ENCODE measurements around the gene TMEM88.
A peak's percentile ranks its signal among the peaks of the same experiment; 100 is the strongest.
"Not testable (repeated sequence)": the region's sequence is repeated elsewhere in the genome, so short reads cannot be mapped to it uniquely, and the experiment has no call there.

TMEM88 gene

DNA sequence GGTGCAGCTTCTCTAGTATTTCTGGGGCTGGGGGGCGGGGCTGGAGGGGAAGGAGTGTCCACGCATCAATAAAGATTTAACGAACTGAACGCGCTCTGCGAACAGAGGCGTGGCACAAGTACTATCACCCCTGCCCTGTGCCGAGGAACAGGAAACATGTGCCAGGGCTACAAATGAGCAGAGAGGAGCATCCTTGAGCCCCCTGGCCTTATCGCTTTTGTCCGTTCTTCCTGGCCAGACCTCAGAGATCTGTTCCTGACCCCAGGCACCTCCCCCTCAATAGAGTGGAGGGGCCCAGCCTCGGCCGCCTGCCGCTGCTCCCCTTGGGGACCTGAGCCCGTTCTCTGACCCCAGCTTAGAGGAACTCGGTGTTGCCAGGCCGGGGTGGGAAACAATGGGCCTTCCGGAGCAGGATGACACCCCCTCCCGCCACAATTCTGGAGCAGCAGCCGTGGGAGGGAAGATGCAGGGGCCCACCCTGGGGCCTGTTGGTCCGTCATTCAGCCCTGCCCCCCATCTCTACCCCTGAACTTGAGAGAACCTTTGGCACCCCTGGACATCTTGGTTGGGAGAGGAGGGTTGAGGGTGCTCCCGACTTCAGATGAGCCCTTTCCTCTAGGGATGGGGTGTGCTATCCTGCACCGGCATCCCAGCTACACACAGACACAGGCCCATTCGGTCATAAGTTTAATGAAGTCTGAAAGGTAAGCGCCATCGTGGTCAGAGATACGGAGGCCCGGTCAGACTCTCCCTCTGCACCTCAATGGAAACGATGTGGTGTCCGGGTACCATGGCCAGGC is 1.3 kb downstream of the TMEM88 start:
- DNase-seq = no peak

DNA sequence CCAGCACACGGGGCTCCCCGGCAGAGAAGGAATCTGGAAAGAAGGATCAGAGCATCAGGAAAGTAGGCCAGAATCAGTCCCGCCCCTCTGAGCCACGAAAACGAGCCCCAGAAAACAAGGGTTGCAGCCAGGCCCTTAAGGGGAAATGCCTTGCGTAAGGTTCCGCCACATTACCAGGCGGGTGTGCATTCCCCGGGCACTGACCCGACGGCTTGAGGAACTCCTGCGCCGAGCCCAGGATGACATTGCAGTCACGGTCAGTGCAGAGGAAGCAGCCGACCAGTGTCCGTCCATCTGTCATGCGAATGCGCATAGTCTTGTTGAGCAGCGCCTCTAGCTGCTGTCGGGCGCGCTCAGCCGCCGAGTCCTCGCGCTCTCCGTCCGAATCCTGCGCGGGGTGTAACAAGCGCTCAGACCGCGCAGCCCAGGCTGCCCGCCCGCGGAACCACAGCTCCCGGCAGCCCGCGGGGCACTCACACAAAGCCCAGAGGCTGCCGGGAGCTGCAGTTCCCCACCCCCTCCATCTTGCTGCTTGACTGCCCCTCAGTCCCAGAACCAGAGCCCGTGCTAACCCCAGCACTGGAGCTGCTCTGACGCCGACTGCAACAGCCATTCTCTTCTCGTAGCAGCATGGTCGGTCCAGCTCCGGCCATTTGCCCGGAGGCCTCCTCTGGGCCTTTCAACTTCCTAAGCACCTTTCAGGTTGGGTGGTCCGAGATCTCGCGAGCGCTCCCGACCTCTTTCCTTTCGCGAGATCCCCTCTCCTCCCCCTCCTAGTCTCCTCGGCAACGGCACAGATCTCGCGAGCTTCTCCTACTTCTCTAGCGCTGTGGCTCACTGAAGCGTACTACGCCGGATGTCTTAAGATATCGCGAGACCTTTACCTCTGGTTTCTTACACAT is 2.2 kb downstream of the TMEM88 start, which contains the start of gene NAA38:
Gene NAA38, minus strand, starts transcription at position 749 of the 902 bp plus-strand sequence. Its CDS starts 96 bp downstream, at position 653.
- peak; percentile 75 to 100 (median 97) for DNase-seq

DNA sequence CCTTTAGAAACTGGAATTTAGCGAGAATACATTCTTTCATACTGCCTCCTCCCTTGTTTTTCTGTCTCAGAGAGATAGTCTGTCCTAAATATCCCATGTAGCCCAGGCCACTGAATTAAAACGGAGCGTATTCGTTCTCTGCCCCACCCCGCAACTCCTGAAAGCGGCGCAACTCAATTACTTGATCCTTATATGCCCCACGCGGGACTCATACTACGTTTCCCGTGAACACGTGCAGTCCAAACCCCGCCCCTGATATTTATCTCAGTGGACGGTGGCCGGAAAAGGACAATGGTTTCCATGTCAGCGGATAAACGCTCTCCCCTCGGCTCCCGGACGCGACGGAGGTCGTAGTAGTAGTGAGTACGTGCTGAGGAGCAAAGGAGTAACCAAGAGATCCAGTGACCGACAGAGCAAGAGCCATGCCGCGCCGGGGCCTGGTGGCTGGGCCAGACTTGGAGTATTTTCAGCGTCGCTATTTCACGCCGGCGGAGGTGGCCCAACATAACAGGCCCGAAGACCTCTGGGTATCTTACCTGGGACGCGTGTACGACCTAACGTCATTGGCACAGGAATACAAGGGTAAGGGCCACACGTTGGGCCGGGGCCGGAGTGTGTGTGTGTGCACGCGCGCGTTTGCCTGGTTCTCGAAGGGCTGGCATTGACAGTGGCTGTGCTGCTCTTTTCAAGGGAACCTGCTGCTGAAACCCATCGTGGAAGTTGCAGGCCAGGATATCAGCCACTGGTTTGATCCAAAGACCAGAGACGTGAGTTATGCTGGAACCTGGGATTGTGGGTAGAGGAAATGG is 3.1 kb downstream of the TMEM88 start, which contains the start of gene CYB5D1:
Gene CYB5D1, plus strand, starts transcription at position 291 of the 809 bp plus-strand sequence. Its CDS starts 132 bp downstream, at position 423.
- peak in 57 of 58 donors; percentile 68 to 97 (median 90) for DNase-seq

DNA sequence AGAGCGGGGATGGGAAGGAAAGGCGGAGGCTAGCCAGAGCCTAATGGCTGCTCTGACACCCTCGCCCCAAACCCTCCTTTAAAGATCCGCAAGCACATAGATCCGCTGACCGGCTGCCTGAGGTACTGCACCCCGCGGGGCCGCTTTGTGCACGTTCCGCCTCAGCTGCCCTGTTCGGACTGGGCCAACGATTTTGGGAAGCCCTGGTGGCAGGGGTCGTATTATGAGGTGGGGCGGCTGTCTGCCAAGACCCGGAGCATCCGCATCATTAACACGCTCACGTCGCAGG is 3.6 kb downstream of the TMEM88 start:
- peak in 7 of 58 donors; percentile 34 to 65 (median 51) for DNase-seq

DNA sequence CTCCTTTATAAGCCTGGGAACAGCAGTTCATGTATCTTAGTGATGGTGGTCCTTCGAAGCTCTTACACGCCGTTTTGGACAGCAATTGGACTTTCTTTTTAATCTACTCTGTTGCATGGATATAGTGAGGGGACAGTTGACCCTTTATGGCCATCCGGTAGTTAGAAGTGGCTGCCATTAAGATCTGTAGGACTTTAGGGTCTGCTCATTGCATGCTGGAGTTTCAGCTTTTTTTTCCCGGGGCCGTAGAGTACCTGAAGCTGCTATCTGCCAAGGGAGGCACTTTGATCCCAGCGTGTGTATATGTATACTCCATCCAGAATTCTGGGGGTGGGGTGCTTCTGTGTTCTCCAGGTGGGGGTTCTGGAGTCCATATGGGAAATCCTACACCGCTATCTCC is 4.2 kb downstream of the TMEM88 start:
- DNase-seq = no peak

DNA sequence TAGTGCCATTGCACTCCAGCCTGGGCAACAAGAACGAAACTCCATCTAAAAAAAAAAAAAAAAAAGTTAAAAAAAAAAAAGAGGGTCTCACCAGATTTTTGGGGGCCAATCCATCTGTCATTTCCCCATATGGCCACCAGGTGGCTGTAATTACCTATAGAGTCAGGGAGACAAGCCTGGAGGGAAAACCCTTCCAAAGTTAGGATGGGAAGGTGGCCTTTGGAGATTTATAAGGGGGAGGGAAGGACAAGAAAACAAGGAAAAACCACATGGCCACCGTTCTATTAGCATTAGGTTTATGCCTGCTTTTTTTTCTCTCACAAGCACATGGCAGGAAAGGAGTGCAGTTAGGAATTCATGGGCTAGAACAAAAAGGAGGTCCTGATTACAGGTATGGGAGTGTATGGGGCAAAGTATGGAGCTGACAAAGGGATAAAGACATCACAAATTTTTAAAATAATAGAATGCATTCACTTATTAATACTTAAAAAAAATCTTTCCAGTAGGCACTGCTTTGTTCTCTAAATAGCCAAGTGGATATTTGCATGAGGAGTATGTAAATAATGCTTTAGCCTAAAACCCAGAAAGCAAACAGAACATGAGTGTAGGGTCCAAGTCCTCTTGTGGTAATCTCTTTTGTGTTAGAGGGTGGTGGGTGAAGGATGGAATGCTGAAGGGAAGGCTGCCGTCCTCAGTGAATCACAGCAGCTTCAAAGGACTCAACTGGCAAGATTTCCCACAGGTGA is 8.0 kb downstream of the TMEM88 start:
- peak in 8 of 58 donors; percentile 15 to 62 (median 39) for DNase-seq

DNA sequence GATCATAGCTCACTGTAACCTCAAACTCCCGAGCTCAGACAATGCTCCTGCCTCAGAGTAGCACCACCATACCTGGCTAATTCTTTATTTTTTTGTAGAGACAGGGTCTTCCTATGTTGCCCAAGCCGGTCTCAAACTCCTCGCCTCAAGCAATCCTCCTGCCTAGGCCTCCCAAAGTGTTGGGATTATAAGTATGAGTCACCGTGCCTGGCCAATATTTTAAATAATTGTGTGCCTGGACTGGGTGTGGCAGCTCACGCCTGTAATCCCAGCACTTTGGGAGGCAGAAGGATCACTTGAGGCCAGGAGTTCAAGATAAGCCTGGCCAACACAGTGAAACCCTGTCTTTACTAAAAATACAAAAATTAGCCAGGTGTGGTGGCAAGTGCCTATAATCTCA is 9.5 kb downstream of the TMEM88 start:
- DNase-seq = not testable (repeated sequence)

DNA sequence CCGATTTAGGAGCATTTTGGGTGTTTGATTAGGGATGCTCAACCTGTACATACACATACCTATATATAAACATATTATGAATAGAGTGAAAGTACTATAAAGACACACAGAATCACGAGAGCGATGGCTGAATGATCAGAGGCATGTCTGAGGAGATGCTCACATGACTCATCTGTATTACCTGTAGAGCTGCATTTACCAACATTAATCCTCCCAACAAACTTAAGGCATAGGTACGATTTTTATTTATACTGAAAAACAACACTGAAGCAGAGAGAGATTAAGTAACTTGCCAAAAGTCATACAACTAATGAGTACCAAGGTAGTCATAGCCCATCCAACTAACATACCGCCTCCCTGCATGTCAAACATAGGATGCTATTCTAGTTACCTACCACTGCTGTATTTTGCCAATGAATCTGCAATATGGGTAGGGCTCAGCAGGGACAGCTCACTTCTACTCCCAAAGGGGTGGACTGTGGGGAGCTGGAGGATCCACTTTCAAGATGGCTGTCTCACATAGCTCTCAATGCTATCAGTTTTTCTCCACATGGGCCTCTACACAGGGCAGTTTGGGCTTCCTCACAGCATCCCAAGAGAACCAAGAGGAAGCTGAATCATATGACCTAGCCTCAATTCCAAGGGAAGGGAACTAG is 10.3 kb downstream of the TMEM88 start:
- no peak for DNase-seq

DNA sequence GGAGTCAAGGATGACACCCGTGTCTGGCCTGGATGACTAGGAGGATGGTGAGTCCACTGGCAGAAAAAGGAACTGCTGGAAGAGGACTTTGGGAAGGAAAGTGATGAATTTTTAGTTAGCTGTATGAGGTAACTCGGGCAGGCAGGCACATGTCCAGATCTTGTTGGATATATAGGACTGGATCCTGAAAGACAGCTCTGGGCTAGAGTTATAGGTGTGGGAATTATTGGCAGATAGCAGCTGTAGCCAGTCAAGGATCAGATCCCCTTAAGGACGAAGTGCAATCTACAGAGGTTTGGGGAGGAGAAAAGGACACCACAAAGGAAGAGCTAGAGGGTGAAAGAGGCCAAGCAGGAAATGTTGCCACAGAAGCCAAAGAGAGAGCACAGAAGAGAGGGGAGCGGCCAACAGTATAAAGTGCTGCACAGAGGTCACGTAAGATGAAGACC is 13.0 kb downstream of the TMEM88 start:
- DNase-seq = no peak

DNA sequence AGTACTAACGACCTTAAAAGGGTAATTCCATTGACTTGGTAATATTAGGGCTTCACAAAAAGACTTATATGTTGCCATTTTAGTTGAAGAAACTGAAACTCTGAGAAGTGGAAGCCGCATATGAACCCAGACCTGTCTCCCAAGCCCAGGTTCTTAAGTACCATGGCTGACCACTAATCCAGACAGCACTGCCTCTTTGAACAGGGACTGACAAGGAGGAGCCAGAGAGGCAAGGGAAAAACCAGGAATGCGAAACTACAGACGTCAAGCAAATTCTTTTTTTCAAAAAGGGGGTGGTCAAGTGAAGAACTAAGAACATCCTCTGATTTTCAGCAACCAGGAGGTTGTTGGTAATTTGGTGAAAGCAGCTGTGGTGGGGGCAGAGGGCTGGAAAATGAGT is 18.2 kb downstream of the TMEM88 start:
- DNase-seq = no peak

DNA sequence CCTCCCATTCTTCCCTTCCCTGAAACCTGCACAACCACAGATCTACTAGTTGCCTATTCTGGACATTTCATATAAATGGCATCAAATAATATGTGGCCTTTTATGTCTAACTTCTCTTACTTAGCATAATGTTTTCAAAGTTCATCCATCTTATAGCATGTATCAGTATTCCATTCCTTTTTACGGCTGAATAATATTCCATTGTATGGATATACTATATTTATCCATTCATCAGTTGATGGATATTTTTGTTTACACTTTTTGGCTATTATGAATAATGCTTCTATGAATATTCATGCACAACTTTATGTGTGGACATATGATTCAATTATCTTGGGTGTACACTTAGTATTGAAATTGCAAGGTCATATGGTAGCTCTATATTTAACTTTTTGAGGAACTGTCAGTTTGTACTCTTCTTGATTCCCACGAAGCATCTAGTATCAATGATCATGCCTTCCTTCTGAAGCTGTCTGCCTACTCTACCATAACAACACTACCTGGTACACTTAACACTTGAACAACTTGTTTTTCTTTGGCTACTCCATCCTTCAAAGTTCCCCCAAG is 21.0 kb downstream of the TMEM88 start:
- no peak for DNase-seq

DNA sequence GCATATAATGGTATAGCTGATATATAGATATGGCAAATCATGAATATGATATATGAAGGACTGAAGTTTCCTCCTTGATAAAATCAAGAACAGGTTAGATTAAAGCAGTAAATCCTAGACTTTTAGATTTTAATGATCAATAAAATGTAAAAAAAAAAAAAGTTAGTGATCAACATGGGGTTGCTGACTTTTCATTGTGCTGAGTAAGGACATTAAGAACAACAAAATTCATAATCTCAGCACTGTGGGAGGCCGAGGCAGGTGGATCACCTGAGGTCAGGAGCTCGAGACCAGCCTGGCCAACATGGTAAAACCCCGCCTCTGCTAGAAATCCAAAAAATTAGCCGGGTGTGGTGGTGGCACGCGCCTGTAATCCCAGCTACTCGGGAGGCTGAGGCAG is 23.4 kb downstream of the TMEM88 start:
- DNase-seq = no peak

DNA sequence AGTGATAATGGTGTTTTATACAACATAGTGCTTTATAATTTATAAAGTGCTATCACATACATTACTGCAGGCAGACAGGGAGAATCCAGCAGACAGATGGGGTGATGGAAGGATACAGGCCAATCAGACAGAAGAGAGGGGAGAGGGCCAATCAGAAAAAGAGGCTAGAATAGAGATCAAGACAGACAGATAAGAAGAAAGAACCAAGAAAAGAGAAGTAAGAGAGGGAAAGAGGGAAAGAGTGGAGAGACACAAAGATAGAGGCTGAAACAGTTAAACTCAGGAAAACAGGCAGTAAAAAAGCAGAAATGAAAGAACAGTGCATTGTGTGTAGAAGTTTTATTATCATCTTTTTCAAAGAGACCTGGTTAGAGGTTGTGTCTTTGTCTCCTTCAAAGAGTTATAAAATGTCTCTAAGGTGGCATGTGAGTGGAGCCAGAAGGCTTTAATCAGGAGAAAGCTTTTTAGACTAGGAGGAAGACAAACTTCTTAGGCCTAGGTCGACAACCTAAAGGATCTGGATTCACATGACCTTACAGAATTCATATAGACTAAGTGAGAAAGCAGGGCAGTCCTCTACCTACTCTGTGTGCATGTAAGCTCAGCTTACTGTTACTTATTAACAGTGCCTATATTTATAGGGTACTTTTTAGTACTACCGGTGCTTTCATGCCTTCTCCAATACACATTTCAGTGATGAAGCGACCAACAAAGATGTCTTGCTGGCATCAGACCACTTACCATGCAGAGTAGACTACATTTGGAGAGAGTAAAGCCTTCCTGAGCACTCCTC is 25.4 kb downstream of the TMEM88 start:
- DNase-seq = no peak

DNA sequence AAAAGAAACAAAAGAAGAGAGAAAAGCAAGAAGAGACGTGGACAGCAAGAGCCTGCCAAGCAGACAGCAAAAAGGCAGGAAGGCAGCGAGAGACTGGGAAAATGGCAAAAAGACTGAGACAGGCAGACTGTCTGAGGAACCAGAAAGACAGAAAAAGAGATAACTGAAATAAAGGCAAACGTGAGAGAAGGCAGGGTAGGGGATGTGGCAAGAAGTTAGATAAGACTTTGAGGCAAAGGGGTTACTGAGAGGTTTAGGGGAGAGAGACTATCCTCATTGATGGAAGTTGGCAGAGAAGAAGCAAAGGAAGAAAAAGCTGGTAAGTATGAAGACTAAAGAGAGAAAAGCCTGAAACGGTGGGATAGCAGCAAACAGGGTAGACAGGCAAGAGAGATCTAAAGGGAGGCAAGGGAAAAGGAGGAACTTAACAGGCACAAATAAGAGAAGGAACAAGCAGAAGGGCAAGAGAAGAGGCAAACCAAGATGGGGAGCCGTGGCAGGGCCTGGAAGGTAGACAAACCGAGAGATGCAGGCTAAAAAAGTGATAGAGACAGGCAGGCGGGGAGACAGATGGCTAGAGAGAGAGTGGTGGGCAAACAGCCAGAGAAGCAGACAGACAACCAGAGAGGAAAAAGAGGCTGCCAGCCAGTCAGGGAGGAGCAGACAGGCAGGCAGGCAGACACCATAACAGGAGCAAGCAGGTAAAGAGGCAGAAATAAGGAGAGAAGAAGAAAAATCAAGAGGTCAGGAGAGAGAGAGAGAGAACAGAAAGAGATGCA is 26.6 kb downstream of the TMEM88 start:
- DNase-seq = peak in 23 of 58 donors; percentile 14 to 66 (median 39)

DNA sequence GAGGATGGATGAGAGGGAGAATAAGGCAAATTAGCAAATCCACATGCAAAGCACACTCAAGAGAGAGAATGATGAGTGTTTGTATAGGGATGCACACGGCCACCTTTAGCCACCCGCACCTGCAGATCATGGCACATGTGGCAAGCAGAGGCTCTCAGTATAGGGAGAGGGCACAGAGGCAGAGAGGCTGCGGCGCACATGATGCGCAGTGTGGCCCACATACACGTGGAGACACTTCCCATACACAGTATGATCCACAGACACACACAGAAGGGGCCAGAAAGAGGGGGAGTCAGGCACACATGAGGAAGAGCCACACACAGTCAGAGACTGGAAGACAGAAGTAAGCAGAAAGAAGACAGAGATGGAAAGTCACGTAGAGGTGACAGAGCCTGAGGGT is 27.2 kb downstream of the TMEM88 start:
- no peak for DNase-seq

DNA sequence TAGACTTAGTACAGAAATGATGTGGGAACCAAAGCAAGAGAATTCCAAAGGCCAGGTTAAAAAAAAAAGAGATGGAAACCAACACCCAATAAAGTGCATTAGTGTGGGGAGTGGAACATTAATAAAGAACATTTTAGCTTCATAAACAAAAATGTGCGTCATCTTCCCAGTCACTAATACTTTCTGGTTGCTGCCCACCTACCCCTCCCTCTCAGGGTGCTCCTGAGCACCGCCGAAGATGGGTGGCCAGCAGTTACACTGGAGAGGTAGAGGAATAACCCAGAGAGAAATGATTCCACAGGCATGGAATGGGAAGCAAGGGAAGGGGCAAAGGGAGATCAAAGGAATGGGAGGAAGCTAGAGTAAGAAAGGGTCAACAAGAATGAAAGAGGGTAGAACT is 27.8 kb downstream of the TMEM88 start:
- DNase-seq = no peak

DNA sequence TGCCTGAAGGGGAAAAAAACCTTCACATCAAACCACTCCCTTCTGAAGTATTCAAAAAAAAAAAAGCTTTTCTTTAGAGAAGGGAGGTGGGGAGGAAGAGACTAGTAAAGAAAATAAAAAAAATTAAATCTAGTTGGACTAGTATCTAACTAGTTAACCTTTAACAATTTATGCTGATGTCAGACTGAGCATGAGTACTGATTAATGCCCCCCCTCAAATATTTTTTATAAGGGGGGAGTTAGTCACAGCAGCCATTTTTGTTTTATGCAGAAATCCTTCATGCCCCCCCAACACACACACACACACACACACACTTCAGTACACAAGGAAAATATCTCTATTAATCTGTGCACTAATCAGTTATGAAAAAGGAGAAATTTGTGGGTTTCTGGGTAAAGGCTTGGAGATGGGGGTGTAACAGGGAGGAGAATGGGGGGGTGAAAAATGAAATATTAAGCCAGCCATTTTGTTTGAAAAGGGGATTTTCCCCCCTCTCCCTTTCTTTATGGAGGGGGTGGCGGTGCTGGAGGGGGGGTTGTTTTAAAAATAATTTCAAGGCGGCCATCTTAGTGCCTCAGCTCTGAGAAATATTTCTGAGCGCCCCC is 29.0 kb downstream of the TMEM88 start:
- no peak for DNase-seq

Data from anterior cingulate cortex (tissue), 58 donors.